HFF-Myc (cell line): Measurements from ENCODE around the gene FLOT2.

Source experiments
- DNase-seq: peaks from one replicate; pipeline ENCODE4 v3.0.0-alpha.2; 2011; ENCODE audit warnings: low read depth; ENCODE audit errors: extremely low read depth
- H3K4me3 ChIP-seq: replicated peaks from 2 replicates; pipeline ENCODE4 v1.5.1; 2011; ENCODE audit warnings: low read depth, mild to moderate bottlenecking, control low read depth, low read length
- CTCF ChIP-seq: IDR thresholded peaks from 2 replicates; pipeline ENCODE4 v1.5.1; 2012; ENCODE audit warnings: mild to moderate bottlenecking, low read depth, low read length, control low read depth; ENCODE audit errors: missing control alignments

The FLOT2 gene

GRCh38 chr17:28917029-28917428 lies 19.5 kb upstream of the FLOT2 start:
- H3K4me3 ChIP-seq: no peak overlapping the region
- DNase-seq: no peak
- TF ChIP-seq CTCF: no peak

GRCh38 chr17:28916302-28916934 lies 18.9 kb upstream of the FLOT2 start:
- H3K4me3 ChIP-seq: no peak overlapping the region
- peak; percentile 50 for TF ChIP-seq CTCF
- no peak for DNase-seq

GRCh38 chr17:28912938-28913333 lies 15.4 kb upstream of the FLOT2 start:
- TF ChIP-seq CTCF: no peak
- H3K4me3 ChIP-seq: no peak overlapping the region
- no peak for DNase-seq

- DNase-seq: no peak
- peak; percentile 14 for TF ChIP-seq CTCF
These were observed 14.9 kb upstream of the FLOT2 start for GRCh38 chr17:28912281-28912937.

GRCh38 chr17:28911411-28912045 lies 14.0 kb upstream of the FLOT2 start:
- no peak overlapping the region for H3K4me3 ChIP-seq
- DNase-seq: no peak
- no peak for TF ChIP-seq CTCF

More at GRCh38 chr17:28912281-28912937, 14.9 kb upstream of the FLOT2 start:
- H3K4me3 ChIP-seq: no peak overlapping the region

GRCh38 chr17:28910534-28910933 lies 13.0 kb upstream of the FLOT2 start:
- no peak for TF ChIP-seq CTCF
- no peak for DNase-seq
- H3K4me3 ChIP-seq: no peak overlapping the region
